Measurements from ENCODE around the gene SLC38A8.
A peak's percentile ranks its signal among the peaks of the same experiment; 100 is the strongest.

Gene SLC38A8

DNA sequence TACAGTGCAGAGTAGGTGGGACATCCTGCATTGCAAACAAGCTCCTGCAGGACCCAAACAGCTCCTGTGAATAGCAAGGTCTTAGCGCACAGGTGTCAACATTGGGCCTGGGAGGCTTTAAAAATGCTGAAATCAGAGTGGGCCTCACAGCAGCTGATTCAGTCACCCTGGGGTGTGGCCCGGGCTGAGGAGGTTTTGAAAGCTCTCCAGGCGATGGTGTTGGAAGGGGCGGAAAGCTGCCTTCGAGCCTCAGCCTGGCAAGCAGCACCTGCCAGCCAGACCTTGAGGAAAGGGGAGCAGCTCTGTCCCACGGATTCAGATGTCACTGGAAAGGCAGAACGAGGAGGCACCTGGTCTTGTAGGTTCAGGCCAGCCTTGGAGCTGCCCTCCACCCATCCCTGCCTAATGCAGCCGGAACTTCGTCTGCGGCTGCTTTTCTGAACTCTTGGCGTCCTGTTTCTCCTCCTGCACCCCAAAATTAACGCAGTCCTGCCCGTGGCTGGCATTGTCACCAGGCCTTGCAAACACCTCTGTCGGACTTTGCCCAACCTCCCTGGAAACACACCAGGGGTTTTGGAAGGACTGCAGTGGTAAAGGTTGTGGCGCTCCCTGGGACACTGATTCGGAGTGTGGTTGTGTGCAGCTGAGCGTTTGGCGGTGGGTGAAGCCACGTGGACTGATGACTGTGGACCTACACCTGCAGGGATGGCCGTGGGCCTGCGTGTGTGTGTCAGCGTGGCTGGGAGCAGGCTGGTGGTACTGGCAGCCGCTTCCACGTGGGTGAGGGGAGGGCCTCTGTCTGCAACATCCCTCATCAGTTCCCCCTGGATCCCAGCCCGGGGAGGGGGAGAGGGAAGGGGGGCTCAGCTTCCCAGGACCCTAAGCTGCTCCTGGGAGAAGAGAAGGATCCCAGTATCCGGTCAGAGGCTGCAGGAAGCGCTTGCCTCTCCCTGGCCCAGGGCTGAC is 71.1 kb downstream of the SLC38A8 start:
- DNase-seq (ENCODE audit: low spot score) (no peak), FAIRE-seq (no peak)

DNA sequence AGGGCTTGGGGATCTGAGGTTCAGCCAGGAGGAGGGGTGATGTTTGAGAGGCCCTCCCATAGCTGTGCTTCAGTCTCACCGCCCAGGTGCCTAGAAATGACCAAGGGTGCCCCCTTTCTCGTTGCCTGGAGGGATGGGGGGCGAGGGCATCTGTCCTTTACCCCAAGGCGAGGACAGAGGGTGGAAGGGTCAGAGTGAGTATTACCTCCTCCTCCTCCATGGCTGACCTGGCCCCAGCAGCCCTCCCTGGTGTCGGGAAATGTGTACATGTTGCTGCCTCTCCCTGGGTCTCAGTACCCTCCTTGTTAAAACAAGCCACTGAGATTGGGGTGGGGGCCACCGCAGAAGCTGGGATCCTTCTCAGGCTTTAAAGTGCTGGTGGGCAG is 72.2 kb downstream of the SLC38A8 start:
- no peak for FAIRE-seq
- no peak for DNase-seq (ENCODE audit: low spot score)

DNA sequence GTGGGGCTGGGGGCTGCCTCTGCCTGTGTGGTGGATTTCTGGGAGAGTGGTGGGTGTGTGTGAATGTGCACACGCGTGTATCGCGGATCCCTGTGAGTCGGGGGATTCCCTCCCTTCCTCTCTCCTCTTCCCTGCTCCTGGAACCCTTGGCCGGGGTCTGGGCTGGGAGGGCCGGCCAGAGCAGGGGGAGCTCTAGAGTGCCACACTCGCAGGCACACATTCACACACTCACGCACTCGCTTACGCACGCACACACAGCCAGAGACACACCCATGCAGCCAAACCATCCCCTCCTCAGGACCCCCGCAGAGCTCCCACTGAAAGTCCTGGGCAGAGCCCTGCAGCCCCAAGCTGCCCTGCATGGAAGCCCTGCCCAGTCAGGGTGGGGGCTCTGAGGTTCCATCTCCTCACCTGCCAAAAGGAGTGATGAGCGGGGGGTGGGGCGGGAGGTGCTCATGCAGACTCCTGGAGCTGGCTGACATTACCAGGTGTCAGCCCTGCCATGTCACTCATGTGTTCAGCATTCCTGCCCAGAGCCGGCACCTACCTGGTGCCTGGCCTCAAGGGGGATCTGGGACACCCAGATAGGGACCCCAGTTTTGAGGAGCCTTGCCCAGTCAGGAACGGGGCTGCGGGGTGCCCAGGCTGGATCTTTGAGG is 72.7 kb downstream of the SLC38A8 start:
- no peak for DNase-seq (ENCODE audit: low spot score)
- no peak for FAIRE-seq

DNA sequence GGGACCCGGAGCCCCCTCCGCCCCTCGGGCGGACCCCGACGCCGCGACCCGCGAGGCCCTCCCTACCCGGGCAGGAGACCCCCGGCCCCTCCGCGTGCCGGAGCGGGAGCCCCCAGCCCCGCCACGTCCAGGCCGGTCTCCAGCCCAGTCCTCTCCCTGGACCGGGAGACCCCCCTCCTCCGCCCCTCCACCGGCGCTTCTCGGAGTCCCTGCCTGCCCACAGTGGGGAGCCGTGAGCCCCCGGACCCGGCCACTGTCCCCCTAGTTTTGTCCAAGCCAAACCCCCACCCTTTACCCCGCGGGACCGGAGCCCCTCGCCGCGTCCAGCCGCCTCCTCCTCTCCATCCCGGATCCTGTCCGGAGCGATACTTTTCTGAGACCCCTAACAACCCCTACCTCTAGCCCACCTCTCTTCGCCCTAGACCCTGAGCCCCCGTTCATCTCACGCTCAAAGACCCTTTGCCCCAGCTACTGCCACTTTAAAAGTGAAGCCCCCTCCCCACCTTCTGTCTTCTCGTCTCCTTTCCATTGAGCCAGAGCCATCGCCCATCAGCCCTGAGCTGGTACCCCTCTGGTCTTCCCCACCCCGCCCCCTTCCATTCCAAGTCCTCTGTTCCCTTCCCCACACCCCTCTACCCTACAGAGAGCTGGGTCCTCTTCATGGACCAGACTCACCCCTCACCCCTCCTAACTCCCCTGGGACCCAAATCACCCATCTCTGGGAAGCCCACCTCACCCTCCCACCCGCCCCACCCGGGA is 73.5 kb downstream of the SLC38A8 start:
- no peak for DNase-seq (ENCODE audit: low spot score)
- no peak for FAIRE-seq

DNA sequence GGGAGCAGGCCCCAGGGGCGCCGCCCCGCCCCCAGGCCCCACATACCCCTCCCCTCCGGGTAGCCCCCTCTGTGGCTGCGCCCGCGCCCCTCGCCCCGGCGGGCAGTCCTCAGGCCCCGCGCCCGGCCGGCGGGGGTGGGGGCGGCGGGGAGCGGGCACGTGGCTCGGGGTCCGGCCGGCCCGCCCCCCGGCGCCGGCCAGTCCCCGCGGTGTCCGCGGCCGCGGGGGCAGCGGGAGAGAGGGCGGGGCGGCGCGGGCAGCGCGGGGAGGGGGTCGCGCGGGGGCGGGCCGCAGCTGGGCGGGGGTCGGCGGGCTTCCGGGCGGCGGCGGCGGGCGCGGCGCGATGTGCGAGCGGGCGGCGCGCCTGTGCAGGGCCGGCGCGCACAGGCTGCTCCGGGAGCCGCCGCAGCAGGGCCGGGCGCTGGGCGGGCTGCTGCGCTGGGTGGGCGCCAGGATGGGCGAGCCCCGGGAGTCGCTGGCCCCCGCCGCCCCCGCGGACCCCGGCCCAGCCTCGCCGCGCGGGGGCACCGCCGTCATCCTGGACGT is 74.2 kb downstream of the SLC38A8 start:
- DNase-seq (ENCODE audit: low spot score) (peak; percentile 58), FAIRE-seq (no peak)

DNA sequence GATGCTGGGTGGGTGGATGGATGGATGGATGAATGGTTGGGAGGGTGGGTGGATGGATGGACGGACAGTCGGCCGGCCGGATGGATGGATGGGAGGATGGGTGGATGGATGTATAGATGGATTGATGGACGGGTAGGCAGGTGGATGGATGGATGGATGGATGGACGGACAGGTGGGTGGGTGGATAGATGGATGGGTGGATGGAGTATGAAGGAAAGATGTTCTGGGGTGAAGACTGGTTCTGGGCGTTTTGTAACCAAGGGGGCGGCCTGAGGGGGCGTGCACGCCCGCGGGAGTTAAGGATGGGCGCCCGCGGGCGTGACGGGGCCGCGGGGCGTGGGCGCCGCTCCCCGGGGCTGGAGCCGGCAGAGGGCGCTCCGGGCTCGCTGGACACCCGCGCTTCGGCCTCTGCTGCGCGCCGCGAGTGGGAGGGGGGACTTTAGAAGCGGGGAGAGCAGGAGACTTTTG is 74.7 kb downstream of the SLC38A8 start, which contains the start of gene NECAB2:
NECAB2 (plus strand) TSS at position 407 of the 468 bp plus-strand sequence. CDS start 405 bp downstream, outside the sequence.
- peak; percentile 84 for DNase-seq (ENCODE audit: low spot score)
- FAIRE-seq: peak; percentile 87

DNA sequence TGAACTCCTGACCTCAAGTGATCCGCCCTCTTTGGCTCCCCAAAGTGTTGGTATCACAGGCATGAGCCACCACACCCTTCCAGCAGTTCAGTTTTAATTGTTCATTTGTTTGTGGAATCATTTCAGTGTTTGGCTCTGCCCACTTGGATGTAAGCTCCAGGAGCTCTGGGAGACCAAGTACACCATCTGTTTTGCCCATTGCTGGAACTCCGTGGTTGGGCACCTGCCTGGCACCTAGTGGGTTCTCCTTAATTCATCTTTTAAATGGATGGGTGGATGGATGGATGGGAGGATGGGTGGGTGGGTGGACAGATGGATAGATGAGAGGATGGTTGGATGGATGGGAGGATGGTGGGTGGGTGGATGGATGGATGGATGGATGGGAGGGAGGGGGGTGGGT is 75.5 kb downstream of the SLC38A8 start:
- DNase-seq (ENCODE audit: low spot score) (no peak), FAIRE-seq (no peak)

DNA sequence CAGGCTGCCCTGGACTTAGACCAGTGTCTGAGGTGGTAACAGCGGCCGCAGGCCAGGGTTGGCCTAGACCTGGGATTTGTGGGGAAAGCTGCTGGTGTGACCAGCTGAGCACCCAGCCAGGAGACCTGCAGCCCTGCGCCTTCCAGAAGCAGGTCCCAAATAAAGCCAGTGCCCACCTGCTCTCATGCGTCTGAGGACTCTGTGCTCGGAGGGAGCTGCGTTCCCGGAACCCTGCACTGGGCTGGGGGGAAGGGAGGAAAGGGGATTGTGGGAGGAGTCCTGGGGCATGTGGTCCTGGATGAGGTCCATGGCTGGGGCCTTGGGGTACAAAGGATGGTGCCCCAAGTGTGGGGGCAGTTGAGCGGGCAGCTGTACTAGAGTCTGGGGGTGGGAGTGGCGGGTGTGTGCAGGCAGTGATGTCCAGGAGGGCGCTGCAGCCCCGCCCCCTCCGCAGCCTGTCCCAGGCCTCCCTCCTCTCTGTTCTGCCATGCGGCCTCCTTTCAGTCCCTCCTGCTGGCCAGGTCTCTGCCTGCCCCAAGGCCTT is 76.4 kb downstream of the SLC38A8 start:
- DNase-seq (ENCODE audit: low spot score) (no peak), FAIRE-seq (no peak)

GRCh38 chr16:83965444-83966152 is 77.0 kb downstream of the SLC38A8 start:
- no peak for FAIRE-seq
- DNase-seq (ENCODE audit: low spot score): no peak

DNA sequence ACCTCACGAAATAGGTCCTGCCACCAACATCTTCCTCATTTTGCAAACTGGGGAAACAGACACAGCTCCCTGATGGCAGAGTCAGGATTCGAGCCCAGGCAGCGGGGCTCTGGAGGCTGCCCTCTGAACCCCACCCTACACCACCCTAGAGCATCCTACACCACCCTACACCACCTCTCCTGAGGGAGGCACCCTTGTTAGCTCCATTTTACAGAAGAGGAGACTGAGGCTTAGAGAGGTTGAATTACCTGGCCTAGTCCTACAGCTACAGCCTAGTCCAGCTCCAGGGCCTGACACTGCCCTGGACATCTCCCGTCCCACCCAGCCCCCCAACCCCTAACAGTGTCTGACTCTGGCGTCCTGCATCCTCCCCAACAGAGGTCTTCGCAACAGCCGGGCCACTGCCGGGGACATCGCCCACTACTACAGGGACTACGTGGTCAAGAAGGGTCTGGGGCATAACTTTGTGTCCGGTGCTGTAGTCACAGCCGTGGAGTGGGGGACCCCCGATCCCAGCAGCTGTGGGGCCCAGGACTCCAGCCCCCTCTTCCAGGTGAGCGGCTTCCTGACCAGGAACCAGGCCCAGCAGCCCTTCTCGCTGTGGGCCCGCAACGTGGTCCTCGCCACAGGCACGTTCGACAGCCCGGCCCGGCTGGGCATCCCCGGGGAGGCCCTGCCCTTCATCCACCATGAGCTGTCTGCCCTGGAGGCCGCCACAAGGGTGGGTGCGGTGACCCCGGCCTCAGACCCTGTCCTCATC is 77.7 kb downstream of the SLC38A8 start:
- DNase-seq (ENCODE audit: low spot score) (no peak), FAIRE-seq (no peak)

DNA sequence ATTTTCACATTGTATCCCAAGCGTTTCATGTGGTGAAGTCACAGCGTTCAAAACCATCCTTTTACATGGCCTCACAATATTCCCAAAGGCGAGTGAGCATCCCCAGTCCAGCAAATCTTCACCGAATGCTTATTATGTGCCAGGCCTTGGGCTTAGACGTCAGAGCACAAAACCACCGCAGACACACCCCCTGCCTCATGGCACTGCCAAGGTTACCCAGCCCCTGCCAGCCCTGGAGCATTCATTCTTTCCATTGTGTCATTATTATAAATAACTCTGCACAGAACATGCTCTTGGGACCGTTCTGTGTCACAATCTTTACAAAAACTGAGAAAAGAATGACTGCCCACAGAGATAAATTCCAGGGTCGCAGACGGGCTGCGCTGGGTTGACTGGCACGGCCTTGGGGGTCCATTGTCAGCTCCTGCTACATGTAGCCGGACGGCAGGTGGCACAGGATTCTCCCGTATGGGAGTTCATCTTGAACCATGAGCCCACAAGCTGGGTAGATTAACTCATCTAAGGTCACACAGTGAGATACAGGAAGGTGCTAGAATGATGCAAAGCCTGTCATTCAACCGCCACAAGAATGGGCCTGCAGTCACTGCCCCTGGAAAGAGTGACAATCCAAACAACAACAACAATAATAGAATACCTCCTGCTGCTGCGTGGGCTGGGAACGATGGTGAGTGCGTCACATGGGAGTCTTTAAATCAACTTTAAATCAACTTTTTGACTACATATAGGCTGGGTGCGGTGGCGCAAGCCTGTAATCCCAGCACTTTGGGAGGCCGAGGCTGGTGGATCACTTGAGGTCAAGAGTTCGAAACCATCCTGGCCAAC is 79.1 kb downstream of the SLC38A8 start:
- no peak for DNase-seq (ENCODE audit: low spot score)
- no peak for FAIRE-seq

DNA sequence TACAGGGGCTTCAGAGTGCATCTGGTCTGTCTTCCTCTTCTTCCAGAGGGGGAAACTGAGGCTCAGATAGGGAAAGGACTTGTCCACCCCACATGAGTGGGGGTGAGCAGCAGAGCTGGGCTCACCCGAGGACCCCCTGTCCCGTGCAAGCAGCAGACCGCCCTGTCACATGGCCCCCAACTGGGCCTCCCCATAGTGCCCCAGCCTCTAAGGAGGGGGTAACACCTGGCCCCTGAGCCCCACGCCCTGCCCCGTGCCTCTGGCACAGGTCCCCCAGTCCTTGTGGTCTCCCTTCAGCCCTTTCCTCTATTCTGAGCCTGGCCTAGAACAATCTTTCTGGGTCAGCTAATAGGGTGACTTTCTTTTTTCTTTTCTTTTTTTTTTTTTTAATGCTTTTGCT is 81.0 kb downstream of the SLC38A8 start:
- FAIRE-seq: no peak

DNA sequence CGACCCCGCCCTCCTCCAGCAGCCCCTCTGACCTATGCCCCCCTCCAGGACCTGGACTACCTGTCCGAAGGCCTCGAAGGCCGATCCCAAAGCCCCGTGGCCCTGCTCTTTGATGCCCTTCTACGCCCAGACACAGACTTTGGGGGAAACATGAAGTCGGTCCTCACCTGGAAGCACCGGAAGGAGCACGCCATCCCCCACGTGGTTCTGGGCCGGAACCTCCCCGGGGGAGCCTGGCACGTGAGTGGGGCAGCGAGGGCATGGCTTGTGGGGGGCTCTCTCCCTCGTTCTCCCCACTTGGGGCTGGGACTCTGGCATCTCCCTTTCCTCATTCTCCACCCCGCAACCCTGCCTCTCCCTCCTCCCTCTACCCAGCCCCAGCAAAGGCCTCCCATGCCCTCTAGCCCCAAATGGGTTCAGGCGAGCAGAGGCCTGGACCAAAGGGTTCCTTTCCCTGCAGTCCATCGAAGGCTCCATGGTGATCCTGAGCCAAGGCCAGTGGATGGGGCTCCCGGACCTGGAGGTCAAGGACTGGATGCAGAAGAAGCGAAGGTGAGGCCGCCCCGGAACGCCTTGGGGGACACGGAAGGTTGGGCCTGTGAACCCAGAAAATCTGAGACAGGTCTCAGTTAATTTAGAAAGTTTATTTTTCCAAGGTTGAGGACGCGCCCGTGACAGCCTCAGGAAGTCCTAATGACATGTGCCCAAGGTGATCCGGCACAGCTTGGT is 81.9 kb downstream of the SLC38A8 start:
- FAIRE-seq (no peak), DNase-seq (ENCODE audit: low spot score) (no peak)

More for the DNA sequence above, 81.0 kb downstream of the SLC38A8 start:
- DNase-seq (ENCODE audit: low spot score): no peak

Data from urothelium cell line (cell line).